Activated T-cell treated with anti-CD3 and anti-CD28 coated beads, Interleukin-2, amount 50 U/mL, for 72 hours (primary cell): ENCODE measurements around the gene PPFIA1. TPM values are rescaled to one million over a fixed set of nuclear protein-coding genes. Genes with fewer than 3 reads are reported as not detected.
"Not testable (repeated sequence)": the region's sequence is repeated elsewhere in the genome, so short reads cannot be mapped to it uniquely, and the experiment has no call there.

Experiments
- ATAC-seq, 2 donors: fragments of 150-1000 bp; cut with Tn5 transposase; replicated peaks in 1 of 2; 2 replicates each; pipeline ENCODE4 v1.10.0; 2021; ENCODE audit warnings: moderate library complexity in 2 of 2, mild to moderate bottlenecking in 1 of 2
- DNase-seq, 2 donors: peaks; one replicate each; pipeline ENCODE4 v3.0.0; 2021 to 2022; ENCODE audit warnings: mixed read lengths in 1 of 2
- H3K27ac Mint-ChIP-seq: one replicate; pipeline ENCODE4 v1.8.0; 2022; ENCODE audit warnings: mild to moderate bottlenecking, moderate library complexity, mixed read lengths
- H3K27me3 Mint-ChIP-seq: one replicate; pipeline ENCODE4 v1.8.0; 2022; ENCODE audit warnings: low read depth, mixed read lengths
- H3K36me3 Mint-ChIP-seq, 2 donors: one replicate each; pipeline ENCODE4 v1.8.0; 2022; ENCODE audit warnings: mixed read lengths in 2 of 2, mild to moderate bottlenecking in 1 of 2; ENCODE audit not compliant: insufficient read depth in 2 of 2
- H3K4me1 Mint-ChIP-seq: one replicate; pipeline ENCODE4 v1.8.0; 2022; ENCODE audit warnings: low read depth, mixed read lengths
- H3K4me3 Mint-ChIP-seq, 2 donors: one replicate each; pipeline ENCODE4 v1.8.0; 2022; ENCODE audit warnings: mild to moderate bottlenecking in 2 of 2, mixed read lengths in 2 of 2, moderate library complexity in 2 of 2
- H3K9me3 Mint-ChIP-seq, 2 donors: one replicate each; pipeline ENCODE4 v1.8.0; 2022; ENCODE audit warnings: mixed read lengths in 2 of 2
- total RNA-seq, 2 donors: library from RNA; stranded (reverse); gene quantifications; one replicate each; pipeline ENCODE4 v1.2.3, GENCODE V29; 2022

The PPFIA1 gene
- total RNA-seq, 2 donors from 2014 or later: 40.4 to 44.6 TPM

- ATAC-seq (no peak), DNase-seq (no peak)
- no peaks in the 10 kb centered on the region for H3K9me3 Mint-ChIP-seq
- peaks cover 5% of the 10 kb centered on the region for H3K4me1 Mint-ChIP-seq
- no peak overlapping the region for H3K27ac Mint-ChIP-seq
- H3K36me3 Mint-ChIP-seq: peaks cover 0 to 7% of the 10 kb centered on the region in 2 donors
- H3K4me3 Mint-ChIP-seq: no peak overlapping the region
- H3K27me3 Mint-ChIP-seq: no peaks in the 10 kb centered on the region
Measured at GRCh38 chr11:70292166-70292565, 21.7 kb downstream of the PPFIA1 start.

- H3K4me1 Mint-ChIP-seq: peaks cover 12% of the 10 kb centered on the region
- DNase-seq (no peak), ATAC-seq (no peak)
- no peak overlapping the region for H3K27ac Mint-ChIP-seq
- no peaks in the 10 kb centered on the region for H3K9me3 Mint-ChIP-seq
- H3K27me3 Mint-ChIP-seq: no peaks in the 10 kb centered on the region
- H3K36me3 Mint-ChIP-seq: peaks cover 0 to 7% of the 10 kb centered on the region in 2 donors
- no peak overlapping the region for H3K4me3 Mint-ChIP-seq
Measured at GRCh38 chr11:70292863-70293262, 22.4 kb downstream of the PPFIA1 start.

DNA sequence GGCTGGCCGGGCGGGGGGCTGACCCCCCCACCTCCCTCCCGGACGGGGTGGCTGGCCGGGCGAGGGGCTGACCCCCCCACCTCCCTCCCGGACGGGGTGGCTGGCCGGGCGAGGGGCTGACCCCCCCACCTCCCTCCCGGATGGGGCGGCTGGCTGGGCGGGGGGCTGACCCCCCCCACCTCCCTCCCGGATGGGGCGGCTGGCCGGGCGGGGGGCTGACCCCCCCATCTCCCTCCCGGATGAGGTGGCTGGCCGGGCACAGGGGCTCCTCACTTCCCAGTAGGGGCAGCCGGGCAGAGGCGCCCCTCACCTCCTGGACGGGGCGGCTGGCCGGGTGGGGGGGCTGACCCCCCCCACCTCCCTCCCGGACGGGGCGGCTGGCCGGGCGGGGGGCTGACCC is 24.7 kb downstream of the PPFIA1 start:
- not testable (repeated sequence) for H3K9me3 Mint-ChIP-seq, H3K36me3 Mint-ChIP-seq

GRCh38 chr11:70296681-70297080 is 26.2 kb downstream of the PPFIA1 start:
- no peak overlapping the region for H3K27ac Mint-ChIP-seq
- no peak for ATAC-seq
- H3K36me3 Mint-ChIP-seq: peaks cover 0 to 2% of the 10 kb centered on the region in 2 donors
- H3K4me1 Mint-ChIP-seq: peaks cover 16% of the 10 kb centered on the region
- no peak for DNase-seq
- no peaks in the 10 kb centered on the region for H3K27me3 Mint-ChIP-seq
- H3K9me3 Mint-ChIP-seq: no peaks in the 10 kb centered on the region
- H3K4me3 Mint-ChIP-seq: no peak overlapping the region

More for the DNA sequence above, 24.7 kb downstream of the PPFIA1 start:
- not testable (repeated sequence) for ATAC-seq, H3K27ac Mint-ChIP-seq, DNase-seq, H3K4me3 Mint-ChIP-seq, H3K27me3 Mint-ChIP-seq
- peaks cover 16% of the 10 kb centered on the region for H3K4me1 Mint-ChIP-seq

GRCh38 chr11:70297341-70297740 is 26.9 kb downstream of the PPFIA1 start:
- Mint-ChIP-seq H3K36me3 (peaks cover 0 to 5% of the 10 kb centered on the region in 2 donors), H3K4me1 (peaks cover 16% of the 10 kb centered on the region), H3K9me3 (no peaks in the 10 kb centered on the region), H3K27me3 (no peaks in the 10 kb centered on the region), H3K27ac (no peak overlapping the region), H3K4me3 (no peak overlapping the region)
- ATAC-seq (peak; percentile 69 to 77), DNase-seq (no peak)

DNA sequence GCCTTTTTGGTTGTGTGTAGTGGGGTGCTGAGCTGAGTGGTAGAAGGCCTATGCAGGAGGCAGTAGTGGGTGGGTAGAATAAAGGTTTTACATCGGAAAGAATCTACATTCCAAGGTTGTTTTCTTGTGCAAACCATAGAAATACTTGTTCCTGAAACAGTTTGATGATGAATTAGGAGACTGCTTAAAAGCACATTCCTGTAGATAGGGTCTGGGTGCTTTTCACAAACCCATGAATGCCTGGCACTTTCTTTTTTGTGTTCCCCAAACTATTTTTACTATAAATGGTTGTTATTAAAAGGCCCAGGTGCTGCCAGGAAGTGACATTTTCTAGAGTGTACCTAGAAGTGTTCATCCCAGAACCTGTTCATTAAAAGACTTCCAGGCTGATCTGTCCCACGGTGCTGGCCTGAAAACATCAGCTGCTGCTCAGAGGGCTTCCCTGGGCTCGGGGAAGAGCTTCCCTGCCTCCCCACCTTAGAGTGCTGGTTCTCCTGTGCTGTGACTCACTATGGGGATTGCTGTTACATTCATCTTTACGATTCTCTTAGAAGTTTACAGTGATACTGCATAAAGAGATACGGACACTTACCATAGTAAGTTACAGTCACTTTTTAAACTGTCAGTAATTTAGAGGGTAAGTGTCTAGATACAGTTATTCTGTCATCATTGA is 27.9 kb downstream of the PPFIA1 start:
- Mint-ChIP-seq H3K27ac (no peak overlapping the region), H3K27me3 (no peaks in the 10 kb centered on the region), H3K9me3 (no peaks in the 10 kb centered on the region), H3K4me3 (no peak overlapping the region), H3K4me1 (peaks cover 16% of the 10 kb centered on the region), H3K36me3 (peaks cover 0 to 6% of the 10 kb centered on the region in 2 donors)
- ATAC-seq: no peak
- DNase-seq: no peak

DNA sequence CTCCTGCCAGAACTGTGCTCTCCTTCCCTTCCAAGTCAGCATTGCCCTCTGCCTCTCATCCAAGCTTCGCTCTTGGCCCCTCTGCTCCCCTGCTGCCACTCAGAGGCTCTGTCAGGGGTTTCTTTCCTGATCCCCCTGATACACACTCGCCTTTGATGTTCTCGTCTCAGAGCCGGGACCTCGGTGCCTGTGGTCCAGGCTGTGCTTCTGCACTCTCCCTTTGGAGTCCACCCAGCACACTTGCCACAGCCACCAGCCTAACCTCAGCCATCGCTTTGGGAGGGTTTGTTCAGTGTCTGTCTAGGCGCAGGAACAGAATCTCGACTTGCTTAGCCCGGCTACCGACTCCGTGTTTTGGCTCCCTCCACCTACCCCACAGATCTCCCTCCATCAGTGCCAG is 29.1 kb downstream of the PPFIA1 start:
- no peaks in the 10 kb centered on the region for H3K27me3 Mint-ChIP-seq
- no peaks in the 10 kb centered on the region for H3K9me3 Mint-ChIP-seq
- no peak overlapping the region for H3K27ac Mint-ChIP-seq
- H3K4me1 Mint-ChIP-seq: peaks cover 16% of the 10 kb centered on the region
- no peak overlapping the region for H3K4me3 Mint-ChIP-seq
- no peak for ATAC-seq
- peaks cover 0 to 7% of the 10 kb centered on the region in 2 donors for H3K36me3 Mint-ChIP-seq
- DNase-seq: no peak

DNA sequence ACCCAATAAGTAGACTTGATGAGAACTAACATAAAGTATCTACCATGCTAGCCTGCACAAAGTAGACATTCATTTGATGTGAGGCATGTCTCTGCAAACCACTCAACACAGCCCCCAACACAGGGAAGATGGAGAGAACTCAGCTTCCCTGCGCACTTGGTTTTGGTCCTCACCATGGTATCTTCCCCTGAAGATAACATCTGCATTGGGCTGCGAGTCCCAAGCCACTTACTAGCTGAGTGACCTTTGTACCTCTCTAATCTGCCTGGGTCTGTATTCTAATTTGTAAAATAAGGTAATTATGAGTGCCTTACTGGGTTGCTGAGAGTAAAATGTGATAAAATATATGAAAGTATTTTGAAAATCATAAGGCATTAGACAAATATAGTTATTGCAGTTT is 30.7 kb downstream of the PPFIA1 start:
- ATAC-seq (no peak), DNase-seq (no peak)
- Mint-ChIP-seq H3K27me3 (no peaks in the 10 kb centered on the region), H3K4me1 (peaks cover 16% of the 10 kb centered on the region), H3K4me3 (no peak overlapping the region), H3K9me3 (no peaks in the 10 kb centered on the region), H3K27ac (no peak overlapping the region), H3K36me3 (peaks cover 0 to 7% of the 10 kb centered on the region in 2 donors)

DNA sequence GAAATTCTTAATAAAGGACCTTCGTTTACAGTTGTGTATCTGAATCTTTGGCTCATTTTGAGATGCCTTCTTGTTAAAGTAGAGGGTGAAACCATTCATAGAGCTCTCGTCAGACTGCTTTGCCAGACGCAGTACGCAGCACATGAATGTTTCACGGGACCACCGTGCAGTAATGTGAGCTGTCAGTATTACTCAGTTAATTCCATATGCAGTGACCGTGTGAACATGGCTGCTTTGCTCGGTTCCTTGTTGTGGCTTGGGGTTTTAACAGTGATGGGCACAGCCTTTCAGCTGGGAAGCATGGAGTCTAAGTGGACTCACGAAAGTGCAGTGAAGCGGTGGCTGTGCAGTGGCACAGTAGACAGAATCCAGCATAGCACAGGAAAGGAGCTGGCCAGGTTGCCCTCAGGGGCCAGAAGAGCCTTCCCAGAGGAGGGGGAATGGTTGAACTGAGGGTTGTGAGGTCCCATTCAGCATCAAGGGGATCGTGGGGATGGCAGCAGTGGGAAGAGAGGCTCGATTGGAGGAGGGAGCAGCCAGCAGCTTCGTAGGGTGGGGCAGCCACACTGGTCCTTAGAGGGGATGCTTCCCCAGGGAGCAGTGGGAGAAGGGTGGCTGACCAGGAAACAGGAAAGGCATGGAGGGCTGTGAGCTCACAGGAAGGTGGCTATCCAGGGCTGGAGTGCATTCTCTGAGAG is 31.4 kb downstream of the PPFIA1 start:
- Mint-ChIP-seq H3K9me3 (no peaks in the 10 kb centered on the region), H3K27ac (no peak overlapping the region), H3K4me3 (no peak overlapping the region), H3K4me1 (peaks cover 16% of the 10 kb centered on the region), H3K36me3 (peaks cover 0 to 7% of the 10 kb centered on the region in 2 donors), H3K27me3 (no peaks in the 10 kb centered on the region)
- ATAC-seq: no peak
- DNase-seq: no peak

GRCh38 chr11:70302419-70302752 is 31.9 kb downstream of the PPFIA1 start:
- peaks cover 16% of the 10 kb centered on the region for H3K4me1 Mint-ChIP-seq
- H3K36me3 Mint-ChIP-seq: peaks cover 0 to 5% of the 10 kb centered on the region in 2 donors
- no peak for DNase-seq
- H3K9me3 Mint-ChIP-seq: no peaks in the 10 kb centered on the region
- H3K27me3 Mint-ChIP-seq: no peaks in the 10 kb centered on the region
- H3K4me3 Mint-ChIP-seq: no peak overlapping the region
- H3K27ac Mint-ChIP-seq: no peak overlapping the region
- no peak for ATAC-seq

DNA sequence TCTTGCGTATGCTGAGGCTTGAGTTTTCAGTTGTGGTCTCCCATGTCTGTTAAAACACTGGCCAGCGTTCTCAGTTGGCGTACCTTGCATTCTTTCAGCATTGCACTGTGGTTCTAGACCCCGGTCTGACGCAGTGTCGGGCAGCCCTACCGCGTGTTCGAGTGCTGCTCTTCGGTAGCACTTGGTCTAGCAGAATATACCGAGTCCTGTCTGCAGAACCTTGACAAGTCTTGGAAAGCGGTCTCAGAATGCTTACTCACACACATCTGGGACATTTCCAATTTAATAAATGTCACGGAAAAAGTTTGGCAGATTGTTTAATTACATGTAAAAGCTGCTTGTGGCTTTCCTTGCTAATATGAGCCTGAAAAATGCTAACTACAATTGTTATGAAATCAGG is 32.6 kb downstream of the PPFIA1 start:
- H3K4me3 Mint-ChIP-seq: no peak overlapping the region
- no peaks in the 10 kb centered on the region for H3K27me3 Mint-ChIP-seq
- no peak overlapping the region for H3K27ac Mint-ChIP-seq
- no peak for ATAC-seq
- peaks cover 9% of the 10 kb centered on the region for H3K4me1 Mint-ChIP-seq
- peaks cover 0 to 5% of the 10 kb centered on the region in 2 donors for H3K36me3 Mint-ChIP-seq
- no peaks in the 10 kb centered on the region for H3K9me3 Mint-ChIP-seq
- no peak for DNase-seq

- H3K4me1 Mint-ChIP-seq: peaks cover 7% of the 10 kb centered on the region
- no peaks in the 10 kb centered on the region for H3K9me3 Mint-ChIP-seq
- H3K27me3 Mint-ChIP-seq: no peaks in the 10 kb centered on the region
- no peak for DNase-seq
- no peak for ATAC-seq
- H3K36me3 Mint-ChIP-seq: peaks cover 0 to 5% of the 10 kb centered on the region in 2 donors
- no peak overlapping the region for H3K4me3 Mint-ChIP-seq
- H3K27ac Mint-ChIP-seq: no peak overlapping the region
Measured at GRCh38 chr11:70304208-70304603, 33.7 kb downstream of the PPFIA1 start.

DNA sequence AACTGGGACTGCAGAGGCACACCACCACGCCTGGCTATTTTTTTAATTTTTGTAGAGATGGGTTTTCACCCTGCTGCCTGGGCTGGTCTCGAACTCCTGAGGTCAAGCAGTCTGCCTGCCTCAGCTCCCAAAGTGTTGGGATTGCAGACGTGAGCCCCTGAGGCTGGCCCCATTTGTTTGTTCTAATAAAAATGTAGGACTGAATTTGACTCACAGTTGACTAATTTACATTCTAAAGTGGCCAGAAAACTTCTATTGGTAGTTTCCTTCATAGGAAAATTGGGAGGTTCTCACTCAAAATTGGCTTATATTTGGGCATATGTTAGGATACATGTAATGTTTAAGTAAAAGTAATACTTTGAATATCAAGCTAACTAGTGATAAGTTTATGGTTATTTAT is 35.0 kb downstream of the PPFIA1 start:
- Mint-ChIP-seq H3K4me3 (no peak overlapping the region), H3K36me3 (peaks cover 0 to 6% of the 10 kb centered on the region in 2 donors), H3K27me3 (no peaks in the 10 kb centered on the region), H3K9me3 (no peaks in the 10 kb centered on the region), H3K4me1 (peaks cover 7% of the 10 kb centered on the region), H3K27ac (no peak overlapping the region)
- DNase-seq (no peak), ATAC-seq (no peak)

DNA sequence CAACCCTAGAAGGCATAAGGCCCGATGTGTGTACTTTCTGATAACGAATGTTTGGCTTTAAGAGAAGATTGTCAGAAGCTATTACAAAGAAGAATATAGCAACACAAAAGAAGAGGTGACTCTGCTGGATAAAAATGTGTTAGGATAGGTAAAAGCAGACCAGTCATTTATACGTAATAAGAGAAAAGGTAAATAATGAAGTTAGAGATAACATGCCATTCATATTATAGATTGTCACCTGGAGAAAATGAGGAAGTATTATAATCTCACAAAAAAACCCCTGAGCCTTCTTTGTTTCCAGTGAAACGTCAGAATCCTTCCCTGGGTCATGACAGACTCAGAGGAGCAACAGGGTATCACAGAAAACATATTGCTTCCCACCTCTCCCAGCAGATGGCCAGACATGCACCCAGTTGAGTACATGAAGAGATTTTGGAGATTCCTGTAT is 36.1 kb downstream of the PPFIA1 start:
- Mint-ChIP-seq H3K27ac (no peak overlapping the region), H3K9me3 (no peaks in the 10 kb centered on the region), H3K4me3 (no peak overlapping the region), H3K36me3 (peaks cover 4 to 11% of the 10 kb centered on the region in 2 donors), H3K4me1 (peaks cover 7% of the 10 kb centered on the region), H3K27me3 (no peaks in the 10 kb centered on the region)
- no peak for ATAC-seq
- DNase-seq: no peak
